Endothelial cell of umbilical vein (primary cell): ENCODE data around the gene KRT76. TPM values are rescaled to one million over a fixed set of nuclear protein-coding genes. Genes with fewer than 3 reads are reported as not detected.

Source experiments
- BruUV-seq: library from RNA; stranded (reverse); fragments of 400-500 nt; replicated peaks from 2 replicates; lab custom pipeline; 2021; lab: Mats Ljungman, UMichigan
- CTCF ChIA-PET: fragments of 300-600, 350-600 bp; sonication (Branson Sonifier 250); formaldehyde crosslinking; loops from one replicate; lab custom pipeline; 2021; ENCODE audit warnings: antibody characterized with exemption, inconsistent platforms; lab: Charles Lee
- POLR2A ChIA-PET: fragments of 300-600, 350-600 bp; sonication (Branson Sonifier 250); formaldehyde crosslinking; loops from one replicate; lab custom pipeline; 2021; ENCODE audit warnings: antibody characterized with exemption, inconsistent platforms; lab: Charles Lee
- DNase-seq: peaks from one replicate; pipeline ENCODE4 v3.0.0-alpha.2; 2011; ENCODE audit warnings: low read depth, low spot score
- FAIRE-seq: peaks from 2 replicates; lab custom pipeline; 2011; peaks lifted over from hg19 to GRCh38; lab: Jason Lieb, UNC
- H2AFZ ChIP-seq: 2 replicates; pipeline ENCODE4 v1.6.0; 2012; ENCODE audit warnings: low read depth, low read length, control low read depth, inconsistent platforms
- H3K27ac ChIP-seq: 2 replicates; pipeline ENCODE4 v1.5.1; 2011; ENCODE audit warnings: low read depth, mild to moderate bottlenecking, control low read depth, low read length, moderate library complexity; ENCODE audit not compliant: insufficient read depth
- H3K27me3 ChIP-seq, 2 experiments: 2 replicates each; pipeline versions ENCODE4 v1.6.0 to v1.6.1; 2011; ENCODE audit warnings: low read length in 2 of 2, mixed read lengths in 1 of 2; ENCODE audit not compliant: control insufficient read depth in 2 of 2, insufficient read depth in 2 of 2
- H3K36me3 ChIP-seq, 2 experiments: 2 replicates in 1 of 2; 3 replicates in 1 of 2; pipeline ENCODE4 v1.5.1; 2011; ENCODE audit warnings: low read length in 2 of 2, mild to moderate bottlenecking in 1 of 2, moderate library complexity in 1 of 2; ENCODE audit not compliant: control insufficient read depth in 2 of 2, insufficient read depth in 2 of 2; ENCODE audit errors: extremely low read depth in 1 of 2
- H3K4me1 ChIP-seq: 3 replicates; pipeline ENCODE4 v1.5.1; 2011; ENCODE audit warnings: mild to moderate bottlenecking, low read length; ENCODE audit not compliant: control insufficient read depth, insufficient read depth; ENCODE audit errors: extremely low read depth
- H3K4me2 ChIP-seq: 2 replicates; pipeline ENCODE4 v1.6.1; 2011; ENCODE audit warnings: low read length, control low read depth, mixed read lengths; ENCODE audit not compliant: insufficient read depth
- H3K4me3 ChIP-seq, 3 experiments: fragments of 200-600 bp in 1 of 3; sonication (generic), shearing (Covaris generic) in 1 of 3; replicated peaks in 1 of 3; 2 replicates each; pipeline ENCODE4 v1.5.1; 2011 to 2016; ENCODE audit warnings: control low read depth in 3 of 3, low read length in 3 of 3, mild to moderate bottlenecking in 2 of 3, inconsistent platforms in 1 of 3, low read depth in 1 of 3, moderate library complexity in 1 of 3; ENCODE audit not compliant: insufficient read depth in 1 of 3
- H3K79me2 ChIP-seq: 2 replicates; pipeline ENCODE4 v1.6.0; 2012; ENCODE audit warnings: low read length, inconsistent platforms; ENCODE audit not compliant: control insufficient read depth, insufficient read depth
- H3K9ac ChIP-seq: replicated peaks from 2 replicates; pipeline ENCODE3; 2011; ENCODE audit warnings: low read length, control low read depth; ENCODE audit not compliant: insufficient read depth; ENCODE audit errors: extremely low read depth
- H3K9me1 ChIP-seq: replicated peaks from 3 replicates; pipeline ENCODE4 v1.6.0; 2011; ENCODE audit warnings: mild to moderate bottlenecking, low read length; ENCODE audit not compliant: control insufficient read depth, insufficient read depth; ENCODE audit errors: extremely low read depth
- H3K9me3 ChIP-seq: replicated peaks from 2 replicates; pipeline ENCODE4 v1.5.1; 2012; ENCODE audit warnings: low read length, inconsistent platforms; ENCODE audit not compliant: control insufficient read depth, insufficient read depth
- H4K20me1 ChIP-seq: replicated peaks from 2 replicates; pipeline ENCODE3; 2011; ENCODE audit warnings: mild to moderate bottlenecking, low read length; ENCODE audit not compliant: control insufficient read depth, insufficient read depth; ENCODE audit errors: extremely low read depth
- CTCF ChIP-seq, 2 donors: IDR thresholded peaks; 1 replicate in 1 of 2; 2 replicates in 1 of 2; pipeline ENCODE4 v1.5.1; 2011; ENCODE audit warnings: low read length in 2 of 2, mild to moderate bottlenecking in 2 of 2, moderate library complexity in 2 of 2, control low read depth in 1 of 2, inconsistent platforms in 1 of 2, low read depth in 1 of 2; ENCODE audit not compliant: insufficient read depth in 1 of 2; ENCODE audit errors: extremely low read depth in 1 of 2
- EZH2 ChIP-seq: IDR thresholded peaks from 2 replicates; pipeline ENCODE4 v1.6.1; 2012; ENCODE audit warnings: borderline replicate concordance, low read depth, mild to moderate bottlenecking, moderate library complexity, low read length, inconsistent platforms; ENCODE audit not compliant: severe bottlenecking
- FOS ChIP-seq: IDR thresholded peaks from 2 replicates; pipeline ENCODE4 v1.6.1; 2011; ENCODE audit warnings: mild to moderate bottlenecking, low read length, moderate library complexity, borderline replicate concordance; ENCODE audit not compliant: insufficient read depth
- GATA2 ChIP-seq: IDR thresholded peaks from 2 replicates; pipeline ENCODE4 v1.7.0; 2011; ENCODE audit warnings: low read depth, mild to moderate bottlenecking, moderate library complexity, mixed read lengths, low read length; ENCODE audit not compliant: insufficient read length, insufficient read depth
- JUN ChIP-seq: IDR thresholded peaks from 2 replicates; pipeline ENCODE4 v1.6.1; 2011; ENCODE audit warnings: borderline replicate concordance, low read depth; ENCODE audit not compliant: insufficient read length, insufficient read depth
- MAX ChIP-seq: IDR thresholded peaks from 2 replicates; pipeline ENCODE4 v1.6.1; 2011; ENCODE audit not compliant: insufficient read depth, insufficient read length
- MYC ChIP-seq: IDR thresholded peaks from one replicate; pipeline ENCODE4 v1.6.1; 2011; ENCODE audit warnings: mild to moderate bottlenecking, low read depth, low read length
- POLR2A ChIP-seq: IDR thresholded peaks from 2 replicates; pipeline ENCODE4 v1.6.1; 2012; ENCODE audit warnings: low read depth, mild to moderate bottlenecking, control low read depth, low read length
- POLR2AphosphoS5 ChIP-seq: IDR thresholded peaks from 2 replicates; pipeline ENCODE4 v1.6.1; 2012; ENCODE audit warnings: low read depth, mild to moderate bottlenecking, control low read depth, low read length, moderate library complexity; ENCODE audit not compliant: insufficient read depth
- dilution Hi-C: fragments of 300-500 bp; cut with MboI; formaldehyde crosslinking; loops from one replicate; pipeline ENCODE4 v1.15.0; 2019; ENCODE audit warnings: low sequenced_read_pairs; ENCODE audit not compliant: extremely low pct_ligation_motif_present
- intact Hi-C: fragments of 100-400 bp; cut with micrococcal nuclease; formaldehyde crosslinking; loops from one replicate; pipeline ENCODE4 v1.10.0; 2022
- polyA plus RNA-seq, 4 experiments: library from polyadenylated mRNA; depleted of rRNA in 3 of 4; stranded (reverse) in 3 of 4; unstranded in 1 of 4; fragments of >200 nt; gene quantifications; 2 replicates each; pipeline versions ENCODE4 v1.2.1 to v1.2.3, GENCODE V29; 2011 to 2012; ENCODE audit warnings: missing spikeins in 1 of 4
- total RNA-seq: library from RNA; stranded (reverse); gene quantifications from 2 replicates; pipeline ENCODE4 v1.2.3, GENCODE V29; 2021

KRT76 gene
- total and polyA plus RNA-seq, 2 donors (not counting 3 experiments of a cell fraction or from before 2014, with no cell fraction given), result not detected

- Histone ChIP-seq H3K27me3 (peaks cover 0 to 1% of the 10 kb centered on the region in 2 experiments), H3K4me2 (no peak overlapping the region), H3K79me2 (no peaks in the 10 kb centered on the region), H3K4me3 (no peak overlapping the region), H2AFZ (no peak overlapping the region), H4K20me1 (no peaks in the 10 kb centered on the region), H3K9me1 (no peaks in the 10 kb centered on the region), H3K36me3 (no peaks in the 10 kb centered on the region), H3K9ac (no peak overlapping the region), H3K4me1 (no peaks in the 10 kb centered on the region), H3K9me3 (no peaks in the 10 kb centered on the region), H3K27ac (no peak overlapping the region)
- ChIA-PET POLR2A (no interaction called here), CTCF (interaction anchor here (1.5 kb wide), 1 partner anchor 50 kb away, joined by 3 read pairs; no protein-coding TSS in a partner anchor)
- FAIRE-seq (no peak), DNase-seq (no peak)
- TF ChIP-seq MYC, result no peak
- TF ChIP-seq GATA2, result no peak
- TF ChIP-seq CTCF (IDR thresholded peaks at IDR 0.05; ENCODE audit: extremely low read depth in 1 of 2, insufficient read depth in 1 of 2, low read depth in 1 of 2, low read length in 2 of 2), result no peak
- TF ChIP-seq EZH2, result no peak
- no peak for TF ChIP-seq JUN
- TF ChIP-seq FOS, result no peak
- TF ChIP-seq POLR2AphosphoS5, result no peak
- TF ChIP-seq POLR2A, result no peak
- TF ChIP-seq MAX, result no peak
- BruUV-seq, result no TSS peak
- intact Hi-C loops (no loop called here), dilution Hi-C loops (no loop called here)
These were observed 38.0 kb upstream of the KRT76 start for GRCh38 chr12:52815161-52815560.
